NCI-H2196 (cell line): ENCODE data around the gene TFB1M.

Experiments
- DNase-seq: peaks from one replicate; lab custom pipeline; 2025; ENCODE audit not compliant: unreplicated experiment; lab: John Stamatoyannopoulos, UW

TFB1M gene

DNA sequence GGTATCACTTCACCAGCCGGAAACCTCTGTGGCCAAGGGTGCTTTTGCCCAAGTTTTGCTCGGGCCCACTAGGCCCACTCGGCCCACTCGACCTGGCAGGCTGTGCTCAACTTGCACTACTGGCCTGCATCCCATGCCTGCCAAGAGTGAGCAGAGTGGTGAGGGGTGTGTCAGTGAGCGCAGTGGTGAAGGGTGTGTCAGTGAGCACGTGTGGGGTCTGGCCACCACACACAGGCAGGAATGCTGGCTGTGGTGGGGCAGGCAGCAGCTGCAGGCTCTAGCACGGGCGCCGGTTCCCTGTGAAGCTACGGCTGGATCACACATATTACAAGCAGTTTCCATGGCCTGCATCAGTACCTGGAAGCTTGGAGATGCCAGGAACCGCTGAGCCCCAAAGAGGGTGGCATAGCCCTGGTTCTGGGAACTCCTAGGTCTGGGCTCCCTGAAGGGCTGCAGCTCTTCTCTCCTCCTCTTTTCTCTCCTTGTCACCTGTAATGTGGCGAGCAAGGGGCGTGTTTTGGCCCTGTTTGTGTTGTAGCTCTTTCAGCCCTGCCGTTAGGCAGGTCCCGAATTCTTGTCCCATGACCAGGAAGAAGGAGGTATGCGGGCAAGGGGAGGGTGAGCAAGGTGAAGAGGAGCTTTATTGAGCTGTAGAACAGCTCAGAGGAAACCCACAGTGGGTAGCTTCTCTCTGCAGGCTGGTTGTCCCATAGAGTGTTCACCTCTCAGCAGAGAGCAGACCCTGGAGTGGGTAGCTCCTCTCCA lies 101.5 kb downstream of the TFB1M start:
- no peak for DNase-seq

GRCh38 chr6:155212106-155212505 lies 102.2 kb downstream of the TFB1M start:
- DNase-seq = no peak

DNA sequence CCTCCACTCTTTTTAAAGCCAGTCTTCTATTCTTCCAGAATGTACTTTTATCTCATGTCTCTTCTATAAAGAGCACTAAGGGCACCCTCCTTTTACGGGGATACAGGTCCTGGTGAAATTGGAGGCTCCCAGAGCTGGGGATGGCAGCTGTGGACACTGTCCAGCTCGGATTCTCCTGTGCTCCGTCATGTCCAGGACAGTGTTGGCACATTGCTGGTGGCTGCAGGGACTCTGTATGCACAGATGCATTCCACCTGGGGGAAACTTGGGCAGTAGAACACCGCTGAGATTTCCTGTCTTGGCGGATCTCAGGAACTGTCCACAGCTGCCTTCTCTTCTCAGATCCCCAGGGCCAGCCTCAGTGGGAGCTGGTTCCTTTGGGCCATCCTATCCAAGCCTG lies 107.1 kb downstream of the TFB1M start:
- no peak for DNase-seq
